Colonic mucosa (tissue), 4 donors: ENCODE measurements around the gene ZNF365. TPM values are rescaled to one million over a fixed set of nuclear protein-coding genes. Genes with fewer than 3 reads are reported as not detected.

Source experiments
- DNase-seq: peaks from one replicate; pipeline ENCODE4 v3.0.0-alpha.2; 2020
- H3K27ac ChIP-seq: fragments of 200-600 bp; one replicate; pipeline ENCODE4 v1.8.0; 2021
- H3K27me3 ChIP-seq: fragments of 200-600 bp; one replicate; pipeline ENCODE4 v1.8.0; 2021
- H3K36me3 ChIP-seq: fragments of 200-600 bp; one replicate; pipeline ENCODE4 v1.8.0; 2021
- H3K4me1 ChIP-seq: fragments of 200-600 bp; one replicate; pipeline ENCODE4 v1.8.0; 2021; ENCODE audit warnings: mild to moderate bottlenecking
- H3K4me3 ChIP-seq: fragments of 200-600 bp; one replicate; pipeline ENCODE4 v1.8.0; 2021
- H3K9ac ChIP-seq, 2 donors: one replicate each; pipeline ENCODE4 v1.7.0; 2013; ENCODE audit warnings: control low read depth in 2 of 2, low read depth in 2 of 2, low read length in 2 of 2
- H3K9me3 ChIP-seq: fragments of 200-600 bp; one replicate; pipeline ENCODE4 v1.8.0; 2021
- CTCF ChIP-seq: fragments of 200-600 bp; IDR thresholded peaks from one replicate; pipeline ENCODE4 v1.8.0; 2022; ENCODE audit warnings: antibody characterized with exemption, mild to moderate bottlenecking
- intact Hi-C: fragments of 100-400 bp; cut with DNase I; formaldehyde crosslinking; loops from one replicate; pipeline ENCODE4 v1.14.1; 2022
- total RNA-seq, 2 donors: library from RNA; stranded (reverse); fragmentation: NEBNext Ultra II Directional in 1 of 2; extraction: Animal tissue kit (Norgen Biotek cat#: 25700) in 1 of 2; gene quantifications; one replicate each; pipeline ENCODE4 v1.2.1, GENCODE V29; 2021
- donor health status: healthy.
- donor health status: DM: no; HTN: no; CAD: no.
- donor health status: DM: no; HTN: no; CAD: no.

The ZNF365 gene
- total RNA-seq, 2 donors from 2014 or later = 0.25 TPM; not detected in 1

- Histone ChIP-seq H3K27ac (no peak overlapping the region), H3K4me3 (no peak overlapping the region), H3K36me3 (no peaks in the 10 kb centered on the region), H3K27me3 (peaks cover 2% of the 10 kb centered on the region), H3K9ac (no peak overlapping the region), H3K4me1 (no peaks in the 10 kb centered on the region), H3K9me3 (no peaks in the 10 kb centered on the region)
- TF ChIP-seq CTCF = no peak
- intact Hi-C loops = no loop called here
- no peak for DNase-seq
Observed at GRCh38 chr10:62379394-62379793, 5.2 kb downstream of the ZNF365 start.

DNA sequence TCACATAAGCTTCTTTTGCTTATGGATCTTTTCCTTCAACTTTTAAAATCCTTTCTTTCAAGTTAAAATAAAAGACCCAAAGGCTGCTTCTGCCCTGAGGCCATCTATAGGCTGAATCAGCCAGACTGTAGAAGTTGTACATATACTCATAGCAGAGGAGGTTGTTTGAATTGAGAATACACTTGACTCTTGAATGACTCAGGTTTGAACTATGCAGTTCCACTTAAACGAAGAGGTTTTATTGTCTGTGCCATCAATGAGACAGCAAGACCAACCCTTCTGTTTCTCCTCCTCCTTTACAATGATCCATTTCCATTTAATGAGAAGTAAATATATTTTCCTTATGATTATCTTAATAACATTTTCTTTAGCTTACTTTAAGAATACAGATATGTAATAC is 5.8 kb downstream of the ZNF365 start:
- no peak for TF ChIP-seq CTCF

GRCh38 chr10:62381385-62382102 is 7.4 kb downstream of the ZNF365 start:
- H3K36me3 ChIP-seq = no peaks in the 10 kb centered on the region
- H3K9ac ChIP-seq = no peak overlapping the region
- TF ChIP-seq CTCF = no peak
- H3K4me3 ChIP-seq = no peak overlapping the region
- no peaks in the 10 kb centered on the region for H3K27me3 ChIP-seq
- no peaks in the 10 kb centered on the region for H3K4me1 ChIP-seq
- H3K9me3 ChIP-seq = no peaks in the 10 kb centered on the region
- DNase-seq = no peak
- H3K27ac ChIP-seq = no peak overlapping the region
- intact Hi-C loops = no loop called here

More for the DNA sequence above, 5.8 kb downstream of the ZNF365 start:
- no peaks in the 10 kb centered on the region for H3K27me3 ChIP-seq
- no peak overlapping the region for H3K27ac ChIP-seq
- no peak for DNase-seq
- H3K36me3 ChIP-seq = no peaks in the 10 kb centered on the region
- no peak overlapping the region for H3K4me3 ChIP-seq
- H3K9me3 ChIP-seq = no peaks in the 10 kb centered on the region
- H3K4me1 ChIP-seq = no peaks in the 10 kb centered on the region
- H3K9ac ChIP-seq = no peak overlapping the region
- intact Hi-C loops = no loop called here

DNA sequence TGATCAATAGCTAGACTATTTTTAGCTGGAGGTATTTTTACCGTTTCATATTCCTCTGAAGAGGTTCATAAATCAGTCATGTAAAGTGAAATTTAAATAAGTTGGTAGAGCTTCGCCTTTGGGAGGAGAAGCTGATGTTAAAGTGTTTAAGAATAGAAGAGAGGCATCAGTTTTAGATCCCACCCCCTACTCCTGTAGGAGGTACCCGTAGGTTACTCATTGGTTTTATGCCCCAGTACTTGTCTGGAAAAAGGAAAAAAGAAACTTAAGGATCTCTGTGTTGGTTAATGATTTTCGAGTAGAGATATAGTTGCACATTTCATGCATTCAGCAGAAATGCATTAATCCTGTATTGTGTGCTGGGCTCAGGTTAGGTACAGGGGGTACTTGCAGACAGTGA is 8.7 kb downstream of the ZNF365 start:
- intact Hi-C loops = no loop called here
- no peaks in the 10 kb centered on the region for H3K4me1 ChIP-seq
- H3K9me3 ChIP-seq = no peaks in the 10 kb centered on the region
- H3K27me3 ChIP-seq = no peaks in the 10 kb centered on the region
- H3K36me3 ChIP-seq = no peaks in the 10 kb centered on the region
- H3K9ac ChIP-seq = no peak overlapping the region
- no peak for DNase-seq
- no peak overlapping the region for H3K27ac ChIP-seq
- H3K4me3 ChIP-seq = no peak overlapping the region
- no peak for TF ChIP-seq CTCF

DNA sequence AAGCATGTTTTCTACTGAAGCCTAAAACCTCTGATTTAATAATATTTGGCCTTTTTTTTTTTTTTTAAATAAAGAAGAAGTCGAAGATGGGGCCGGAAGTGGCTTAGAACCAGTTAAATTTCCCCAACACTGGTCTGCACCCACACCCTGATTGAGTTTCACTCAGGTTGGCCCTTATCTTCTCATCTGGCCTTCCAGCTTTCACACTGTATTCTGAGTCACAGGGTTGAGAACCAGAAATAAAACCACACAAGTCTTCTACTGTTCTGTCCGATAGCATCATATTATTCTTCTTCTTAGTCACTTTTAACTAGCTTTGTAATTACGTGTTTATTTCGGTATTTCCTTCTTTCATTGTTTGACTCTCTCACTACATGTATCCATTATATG is 9.9 kb downstream of the ZNF365 start:
- no peak overlapping the region for H3K9ac ChIP-seq
- H3K4me3 ChIP-seq = no peak overlapping the region

More for the DNA sequence above, 9.9 kb downstream of the ZNF365 start:
- Histone ChIP-seq H3K4me1 (no peaks in the 10 kb centered on the region), H3K27ac (no peak overlapping the region), H3K36me3 (no peaks in the 10 kb centered on the region), H3K9me3 (no peaks in the 10 kb centered on the region), H3K27me3 (no peaks in the 10 kb centered on the region)
- DNase-seq = no peak
- intact Hi-C loops = no loop called here
- TF ChIP-seq CTCF = no peak
